ENCODE data around the gene FEZ2.

GRCh38 chr2:36560726-36561125, 37.2 kb downstream of the FEZ2 start:
- TF ChIP-seq POLR2A (IDR thresholded peaks at IDR 0.05) (no peak), CTCF (IDR thresholded peaks at IDR 0.05) (no peak), EP300 (IDR thresholded peaks at IDR 0.05) (no peak)

Measured in ovary (tissue), 3 donors.